Muscle of arm (tissue), 12 donors: ENCODE data around the gene INTS7. TPM values are rescaled to one million over a fixed set of nuclear protein-coding genes. Genes with fewer than 3 reads are reported as not detected.
"Not testable (repeated sequence)": the region's sequence is repeated elsewhere in the genome, so short reads cannot be mapped to it uniquely, and the experiment has no call there.

Experiments
- DNase-seq: peaks from one replicate; pipeline ENCODE4 v3.0.0-alpha.2; 2013
- polyA plus RNA-seq, 12 donors: library from polyadenylated mRNA; unstranded; fragments of 120-200 nt; gene quantifications; one replicate each; pipeline ENCODE4 v1.2.1, GENCODE V29; 2013; ENCODE audit not compliant: insufficient read length in 12 of 12

The INTS7 gene
- polyA plus RNA-seq, 12 donors: 8.5 to 19.4 (median 14.9) TPM; not detected in 1

- no peak for DNase-seq
Measured at GRCh38 chr1:211985556-211986264, 49.6 kb downstream of the INTS7 start.

- no peak for DNase-seq
Measured at GRCh38 chr1:211978596-211978995, 56.8 kb downstream of the INTS7 start.

GRCh38 chr1:211975152-211975941 lies 60.0 kb downstream of the INTS7 start:
- peak; percentile 6 for DNase-seq

GRCh38 chr1:211973541-211973940 lies 61.8 kb downstream of the INTS7 start:
- no peak for DNase-seq

- DNase-seq: no peak
Measured at GRCh38 chr1:211968200-211968834, 67.0 kb downstream of the INTS7 start.

- DNase-seq: no peak
Measured at GRCh38 chr1:211967704-211968103, 67.7 kb downstream of the INTS7 start.

GRCh38 chr1:211965108-211965805 lies 70.1 kb downstream of the INTS7 start:
- DNase-seq: no peak

- no peak for DNase-seq
Measured at GRCh38 chr1:211959680-211960079, 75.7 kb downstream of the INTS7 start.

- no peak for DNase-seq
Measured at GRCh38 chr1:211959221-211959620, 76.1 kb downstream of the INTS7 start.

- DNase-seq: not testable (repeated sequence)
Measured at GRCh38 chr1:211954028-211954427, 81.3 kb downstream of the INTS7 start.

- not testable (repeated sequence) for DNase-seq
Measured at GRCh38 chr1:211953543-211953942, 81.8 kb downstream of the INTS7 start.

- no peak for DNase-seq
Measured at GRCh38 chr1:211952299-211952698, 83.1 kb downstream of the INTS7 start.

- DNase-seq: no peak
Measured at GRCh38 chr1:211951856-211952255, 83.5 kb downstream of the INTS7 start.

- DNase-seq: no peak
Measured at GRCh38 chr1:211948377-211948776, 87.0 kb downstream of the INTS7 start.

- DNase-seq: no peak
Measured at GRCh38 chr1:211947396-211948295, 87.7 kb downstream of the INTS7 start.

- DNase-seq: no peak
Measured at GRCh38 chr1:211944733-211945500, 90.4 kb downstream of the INTS7 start.

- no peak for DNase-seq
Measured at GRCh38 chr1:211942583-211942982, 92.8 kb downstream of the INTS7 start.

GRCh38 chr1:211939876-211940468 lies 95.4 kb downstream of the INTS7 start:
- DNase-seq: no peak

- DNase-seq: no peak
Measured at GRCh38 chr1:211938561-211938997, 96.8 kb downstream of the INTS7 start.

GRCh38 chr1:211937422-211937821 lies 97.9 kb downstream of the INTS7 start:
- DNase-seq: not testable (repeated sequence)
